Mammary epithelial cell (primary cell): ENCODE data around the gene TPP2.

Experiments
- EZH2 ChIP-seq: IDR thresholded peaks from 2 replicates; pipeline ENCODE4 v1.6.1; 2012; ENCODE audit warnings: low read length, inconsistent platforms, borderline replicate concordance
- TF ChIP-seq, protein P1 (sequence below), 2 donors: IDR thresholded peaks in 1 of 2; conservative IDR thresholded peaks in 1 of 2; 2 replicates each; pipeline ENCODE4 v1.5.1; 2011 to 2012; ENCODE audit warnings: inconsistent platforms in 2 of 2, low read length in 2 of 2, mild to moderate bottlenecking in 2 of 2, control low read depth in 1 of 2, low read depth in 1 of 2; ENCODE audit not compliant: insufficient read depth in 1 of 2; ENCODE audit errors: extremely low read depth in 1 of 2

DNA sequence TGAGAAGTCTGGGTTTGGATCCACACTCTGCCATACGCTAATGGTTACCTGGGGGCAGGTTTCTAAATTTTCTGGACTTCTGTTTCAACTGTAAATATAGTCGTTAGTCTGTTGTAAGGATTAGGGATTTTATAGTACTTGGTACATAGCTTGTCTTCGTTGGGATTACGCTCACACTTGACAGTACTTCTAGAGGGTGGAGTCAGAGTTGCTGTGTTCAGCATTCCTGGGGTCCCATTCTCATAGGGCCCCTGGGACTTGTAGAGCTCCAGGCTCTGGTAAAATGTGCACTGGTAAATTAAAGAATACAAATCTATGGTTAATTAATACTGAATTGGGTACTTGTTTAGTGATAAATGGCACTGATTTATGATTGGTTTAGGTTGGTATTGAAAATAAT is 45.2 kb downstream of the TPP2 start:
- TF ChIP-seq EZH2 = no peak
- TF ChIP-seq, protein P1, sequence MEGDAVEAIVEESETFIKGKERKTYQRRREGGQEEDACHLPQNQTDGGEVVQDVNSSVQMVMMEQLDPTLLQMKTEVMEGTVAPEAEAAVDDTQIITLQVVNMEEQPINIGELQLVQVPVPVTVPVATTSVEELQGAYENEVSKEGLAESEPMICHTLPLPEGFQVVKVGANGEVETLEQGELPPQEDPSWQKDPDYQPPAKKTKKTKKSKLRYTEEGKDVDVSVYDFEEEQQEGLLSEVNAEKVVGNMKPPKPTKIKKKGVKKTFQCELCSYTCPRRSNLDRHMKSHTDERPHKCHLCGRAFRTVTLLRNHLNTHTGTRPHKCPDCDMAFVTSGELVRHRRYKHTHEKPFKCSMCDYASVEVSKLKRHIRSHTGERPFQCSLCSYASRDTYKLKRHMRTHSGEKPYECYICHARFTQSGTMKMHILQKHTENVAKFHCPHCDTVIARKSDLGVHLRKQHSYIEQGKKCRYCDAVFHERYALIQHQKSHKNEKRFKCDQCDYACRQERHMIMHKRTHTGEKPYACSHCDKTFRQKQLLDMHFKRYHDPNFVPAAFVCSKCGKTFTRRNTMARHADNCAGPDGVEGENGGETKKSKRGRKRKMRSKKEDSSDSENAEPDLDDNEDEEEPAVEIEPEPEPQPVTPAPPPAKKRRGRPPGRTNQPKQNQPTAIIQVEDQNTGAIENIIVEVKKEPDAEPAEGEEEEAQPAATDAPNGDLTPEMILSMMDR (conservative IDR thresholded peaks at IDR 0.05 in 1 of 2, IDR thresholded peaks at IDR 0.05 in 1 of 2; ENCODE audit: extremely low read depth in 1 of 2, insufficient read depth in 1 of 2, low read depth in 1 of 2, low read length in 2 of 2) = no peak
